RCC 7860 (cell line): ENCODE data around the gene C1orf198.

Source experiments
- DNase-seq: peaks from one replicate; pipeline ENCODE4 v3.0.0-alpha.2; 2015; ENCODE audit warnings: low spot score
- FAIRE-seq: peaks from 2 replicates; lab custom pipeline; 2012; peaks lifted over from hg19 to GRCh38; lab: Jason Lieb, UNC

Gene C1orf198

DNA sequence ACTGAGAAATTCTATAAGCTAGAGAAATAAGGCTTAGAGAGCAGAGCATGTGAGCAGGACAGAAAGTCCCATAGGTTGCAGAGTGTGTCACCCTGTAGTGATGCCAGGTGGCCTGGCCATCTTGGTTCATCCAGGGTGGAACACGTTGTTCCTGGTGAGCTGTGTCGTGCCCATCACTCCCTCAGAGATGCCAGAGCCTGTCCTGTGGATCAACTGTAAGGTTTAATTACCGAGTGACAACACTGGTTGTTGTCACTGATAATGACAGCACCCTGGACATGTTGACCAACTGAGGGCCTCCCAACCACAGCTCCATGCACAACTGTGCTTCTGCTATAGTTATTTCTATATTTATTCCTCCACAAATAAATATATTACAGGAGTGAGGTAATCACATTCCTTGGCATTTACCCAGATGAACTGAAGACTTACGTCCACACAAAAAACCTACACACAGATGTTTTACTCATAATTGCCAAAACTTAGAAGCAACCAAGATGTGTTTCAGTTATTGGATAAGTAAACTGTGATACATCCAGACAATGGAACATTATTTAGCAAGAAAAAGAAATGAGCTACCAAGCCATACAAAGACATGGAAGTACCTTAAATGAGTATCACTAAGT, 6.2 kb downstream of the C1orf198 start:
- FAIRE-seq (no peak), DNase-seq (no peak)

GRCh38 chr1:230861489-230861888, 6.8 kb downstream of the C1orf198 start:
- FAIRE-seq, result no peak

DNA sequence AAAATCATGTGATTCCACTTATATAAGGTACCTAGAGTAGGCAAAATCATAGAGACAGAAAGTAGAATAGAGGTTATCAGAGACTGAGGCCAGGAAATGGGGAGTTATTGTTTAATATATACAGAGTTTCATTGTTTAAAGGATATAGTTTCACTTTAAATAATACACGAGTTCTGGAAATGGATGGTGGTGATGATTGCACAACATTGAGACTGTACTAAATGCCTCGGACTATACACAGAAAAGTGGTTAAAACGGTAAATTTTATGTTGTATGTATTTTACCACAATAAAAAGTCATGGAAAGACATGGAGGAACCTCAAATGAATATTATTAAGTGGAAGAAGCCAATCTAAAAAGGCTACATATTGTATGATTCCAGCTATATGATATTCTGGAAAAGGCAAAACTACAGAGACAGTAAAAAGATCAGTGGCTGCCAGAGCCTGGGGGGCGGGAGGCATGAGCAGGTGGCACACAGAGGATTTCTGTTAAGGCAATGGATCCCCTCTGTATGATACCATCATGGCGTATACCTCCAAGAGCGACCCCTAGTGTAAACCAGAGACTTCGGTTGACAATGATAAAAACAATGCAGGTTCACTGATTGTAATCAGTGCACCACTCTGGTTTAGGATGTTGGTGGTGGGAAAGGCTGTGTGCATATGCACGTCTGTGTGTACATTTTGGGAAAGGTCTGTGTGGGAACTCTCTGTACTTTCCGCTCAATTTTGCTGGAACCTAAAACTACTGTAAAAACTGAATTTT, 7.5 kb downstream of the C1orf198 start:
- FAIRE-seq (no peak), DNase-seq (no peak)

More at GRCh38 chr1:230861489-230861888, 6.8 kb downstream of the C1orf198 start:
- no peak for DNase-seq

DNA sequence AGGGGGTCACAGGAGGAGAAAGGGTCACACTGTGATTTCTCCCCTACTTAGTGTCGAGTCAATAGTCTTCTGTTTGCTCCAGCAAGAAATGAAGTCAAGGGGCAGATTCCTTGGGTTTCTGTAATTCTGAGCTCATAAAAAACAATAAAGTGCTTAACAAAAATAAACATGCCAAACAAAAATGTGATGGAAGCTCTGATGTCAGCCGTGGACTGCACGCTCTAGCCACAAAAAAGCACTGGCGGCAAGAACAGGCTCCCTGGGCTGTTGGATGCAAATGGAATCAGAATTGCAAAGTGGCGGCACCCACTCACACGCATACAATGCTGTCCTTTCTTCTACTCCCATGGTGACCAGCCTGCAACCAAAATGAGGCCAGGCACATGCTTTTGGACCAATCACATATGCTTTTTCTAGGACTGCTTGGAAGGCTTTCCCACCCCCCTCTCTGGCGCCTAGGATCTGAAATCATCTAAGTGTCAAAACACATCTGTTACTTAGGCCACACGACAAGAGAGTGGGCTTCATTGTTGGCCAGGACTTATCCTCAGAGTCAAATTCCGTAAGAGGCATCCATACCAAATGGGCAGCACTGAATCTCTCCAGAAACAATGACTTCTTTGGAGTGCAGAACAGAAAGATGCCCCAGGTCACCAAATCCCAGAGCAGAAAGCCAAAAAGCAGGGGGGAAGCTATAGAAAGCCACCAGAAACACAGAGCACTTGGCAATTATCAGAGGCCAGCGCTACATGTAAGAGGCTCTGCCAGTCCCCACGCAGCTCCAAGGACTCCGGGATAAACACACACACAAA, 9.2 kb downstream of the C1orf198 start:
- DNase-seq, result no peak
- FAIRE-seq, result no peak

GRCh38 chr1:230858236-230858820, 10.0 kb downstream of the C1orf198 start:
- FAIRE-seq (no peak), DNase-seq (no peak)

DNA sequence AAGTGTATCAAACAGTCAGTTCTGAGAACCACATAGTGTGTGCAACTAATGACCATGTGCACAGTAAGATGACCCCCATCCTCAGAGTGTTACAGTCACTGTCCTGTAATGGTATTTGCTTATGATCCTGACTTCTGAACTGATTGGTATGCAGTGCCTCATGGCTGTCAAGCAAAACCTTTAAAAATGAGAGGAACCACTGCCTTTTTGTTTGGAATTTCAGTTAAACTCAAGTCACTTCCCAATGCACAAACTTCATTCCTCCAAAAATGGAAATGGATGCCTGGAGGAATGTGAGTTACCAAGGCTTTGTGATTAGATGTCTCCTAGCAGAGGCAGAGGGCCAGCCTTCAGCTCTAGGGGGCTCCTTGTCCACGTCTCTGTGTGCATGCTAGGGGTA, 10.5 kb downstream of the C1orf198 start:
- DNase-seq (no peak), FAIRE-seq (no peak)

DNA sequence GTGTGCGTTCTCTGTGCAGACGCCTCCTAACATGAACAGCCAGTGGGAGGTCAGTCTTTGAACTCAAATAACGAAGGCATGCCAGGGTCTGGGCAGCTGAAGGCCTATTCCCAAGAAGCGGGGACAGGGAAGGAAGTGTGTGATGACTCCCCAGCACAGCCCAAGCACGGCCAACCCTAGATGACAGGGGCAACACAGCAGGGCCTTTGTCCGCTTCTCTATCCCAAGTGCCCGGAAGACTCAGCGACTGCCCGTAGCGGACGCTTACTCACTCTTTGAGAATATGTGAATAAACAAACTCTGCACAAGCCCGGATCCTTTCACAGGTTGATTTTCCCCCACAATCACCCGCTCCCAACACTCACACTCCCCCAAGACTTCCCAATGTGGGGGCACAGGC, 11.2 kb downstream of the C1orf198 start:
- no peak for DNase-seq
- FAIRE-seq, result no peak

DNA sequence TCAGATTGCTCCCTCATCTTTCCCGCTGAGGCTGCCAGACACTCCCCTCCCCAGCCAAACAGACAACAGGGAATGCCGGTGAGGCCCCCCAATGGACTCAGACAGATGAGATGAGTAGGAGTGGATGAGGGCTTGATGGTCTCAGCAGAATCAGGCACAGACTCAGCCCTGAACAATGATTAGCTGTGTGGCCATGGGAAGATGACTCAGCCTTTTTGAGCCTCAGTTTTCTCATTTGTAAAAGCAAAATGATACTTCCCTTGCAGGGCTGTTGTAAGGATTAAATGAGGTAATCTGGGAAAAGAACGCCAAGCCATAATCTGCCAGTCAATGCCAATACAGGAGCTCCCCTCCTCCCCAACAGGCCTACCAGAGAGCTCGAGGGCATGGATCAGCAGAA, 12.4 kb downstream of the C1orf198 start:
- peak; percentile 59 for FAIRE-seq
- DNase-seq, result peak; percentile 22

DNA sequence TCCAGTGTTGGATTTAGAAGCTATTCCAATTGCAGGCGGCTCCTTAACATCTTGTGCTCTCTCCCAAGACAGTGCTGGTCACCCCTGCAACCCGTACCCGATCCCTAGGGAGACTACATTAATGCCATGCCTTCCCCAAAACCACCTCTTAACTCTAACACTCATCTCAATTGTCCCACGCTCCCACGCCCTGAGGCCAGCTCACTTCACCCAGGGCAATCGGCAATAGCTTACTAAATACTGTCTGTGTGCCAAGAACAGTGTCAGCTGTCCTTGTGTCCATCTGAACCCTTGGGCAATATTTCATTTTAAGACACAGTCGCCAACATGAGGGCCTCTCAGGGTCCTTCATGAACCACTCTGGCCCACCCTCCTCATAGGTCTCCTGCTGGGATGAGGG, 13.9 kb downstream of the C1orf198 start:
- FAIRE-seq (no peak), DNase-seq (no peak)

- FAIRE-seq (no peak), DNase-seq (no peak)
Observed at GRCh38 chr1:230853731-230854130, 14.6 kb downstream of the C1orf198 start.

GRCh38 chr1:230852959-230853358, 15.4 kb downstream of the C1orf198 start:
- FAIRE-seq, result no peak
- no peak for DNase-seq

DNA sequence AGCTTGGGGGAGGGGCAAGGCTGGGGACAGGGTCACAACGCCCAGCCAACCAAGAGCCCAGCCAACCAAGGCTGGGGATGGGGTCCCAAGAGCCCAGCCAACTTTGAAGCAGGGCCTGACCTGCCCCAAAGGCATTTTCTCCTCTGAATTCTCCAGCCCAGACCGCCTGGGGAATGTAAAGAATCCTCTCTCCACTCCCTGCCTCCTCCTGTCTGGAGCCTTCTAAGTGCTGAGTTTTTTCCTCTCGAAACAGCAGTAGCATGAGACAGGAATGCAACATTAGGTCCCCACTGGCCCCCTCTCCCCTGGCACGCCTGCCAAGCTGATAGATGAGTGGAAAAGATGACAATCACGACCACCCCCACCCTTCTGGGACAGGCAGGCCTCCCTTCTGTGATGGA, 17.0 kb downstream of the C1orf198 start:
- FAIRE-seq, result no peak
- no peak for DNase-seq

DNA sequence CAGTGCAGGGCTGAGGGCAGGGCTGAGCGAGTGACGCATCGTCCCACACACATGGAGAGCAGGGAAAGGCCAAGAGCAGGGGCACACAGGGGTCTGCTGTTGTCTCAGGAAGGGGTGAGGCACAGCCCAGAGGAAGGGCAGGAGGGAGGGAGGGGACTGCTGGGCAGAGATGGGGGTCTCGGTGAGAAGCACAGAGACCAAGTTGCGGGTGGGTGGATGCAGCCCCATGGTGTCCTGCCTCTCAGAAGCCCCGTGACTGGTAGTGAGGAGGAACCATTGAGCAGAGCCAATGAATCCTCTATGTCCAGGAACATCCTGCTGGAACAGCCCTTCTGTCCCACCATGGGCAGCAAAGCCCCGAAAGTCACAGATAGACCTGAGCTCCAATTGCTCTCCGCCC, 17.8 kb downstream of the C1orf198 start:
- DNase-seq (no peak), FAIRE-seq (no peak)

DNA sequence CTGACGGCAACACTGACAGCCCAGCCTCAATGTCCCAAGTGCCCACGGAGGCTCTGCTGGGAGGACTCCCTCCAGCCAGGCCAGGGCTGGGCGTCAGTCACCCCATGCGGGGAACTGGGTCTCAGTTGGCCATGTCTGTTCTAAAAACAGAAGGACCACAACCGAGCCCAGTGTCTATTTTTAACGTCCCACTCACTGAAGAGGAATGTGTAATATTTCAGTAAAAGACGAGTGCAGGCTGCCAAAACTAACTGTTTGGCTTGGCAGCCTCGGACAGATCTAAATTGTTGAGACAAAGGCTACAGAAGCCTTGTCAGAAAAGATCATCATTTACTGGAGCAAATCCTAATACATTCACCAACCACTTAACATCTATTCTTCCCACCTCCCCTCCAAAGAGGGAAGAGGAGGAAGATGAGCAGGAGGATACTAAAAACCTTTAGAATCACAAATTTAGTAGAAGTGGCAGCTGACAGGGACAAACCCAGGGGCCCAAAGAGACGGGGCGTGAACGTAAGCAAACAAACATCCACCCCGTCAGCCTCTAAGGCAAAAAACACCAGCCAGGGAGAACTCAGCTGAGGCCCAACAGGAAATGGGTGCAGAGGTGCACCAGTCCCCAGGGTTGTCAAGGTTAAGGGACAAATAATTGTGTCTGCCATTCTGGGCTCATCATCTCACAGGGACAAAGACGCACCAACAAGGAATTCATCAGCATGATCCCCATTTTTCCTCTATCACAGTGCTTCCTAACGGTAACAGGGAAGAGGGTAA, 18.7 kb downstream of the C1orf198 start:
- peak; percentile 75 for FAIRE-seq

GRCh38 chr1:230848235-230848634, 20.1 kb downstream of the C1orf198 start:
- no peak for DNase-seq

More for the DNA sequence above, 18.7 kb downstream of the C1orf198 start:
- DNase-seq, result peak; percentile 69

GRCh38 chr1:230845184-230845583, 23.1 kb downstream of the C1orf198 start:
- FAIRE-seq (peak; percentile 75), DNase-seq (peak; percentile 69)

More at GRCh38 chr1:230848235-230848634, 20.1 kb downstream of the C1orf198 start:
- FAIRE-seq, result no peak

DNA sequence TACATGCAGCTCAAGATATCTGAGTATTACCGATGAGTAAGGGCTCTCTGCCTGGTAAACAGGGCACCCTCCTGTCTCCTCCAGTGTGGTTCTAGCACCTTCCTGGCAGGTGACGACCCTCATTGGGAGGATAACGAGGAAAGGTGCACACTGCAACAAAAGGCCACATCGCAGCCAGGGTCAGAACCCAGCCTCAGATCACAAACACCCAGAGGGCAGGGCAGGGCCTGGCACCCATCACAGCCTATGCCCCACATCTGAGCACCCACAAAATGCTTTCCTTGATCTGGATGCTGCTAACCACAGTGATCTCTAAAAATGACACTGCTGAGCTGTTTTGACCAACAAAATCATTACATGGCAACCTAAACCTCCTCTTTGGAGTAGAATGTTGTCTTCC, 23.8 kb downstream of the C1orf198 start:
- FAIRE-seq (no peak), DNase-seq (no peak)

GRCh38 chr1:230843503-230844309, 24.6 kb downstream of the C1orf198 start:
- FAIRE-seq (no peak), DNase-seq (no peak)

GRCh38 chr1:230842801-230843200, 25.5 kb downstream of the C1orf198 start:
- DNase-seq (no peak), FAIRE-seq (no peak)

DNA sequence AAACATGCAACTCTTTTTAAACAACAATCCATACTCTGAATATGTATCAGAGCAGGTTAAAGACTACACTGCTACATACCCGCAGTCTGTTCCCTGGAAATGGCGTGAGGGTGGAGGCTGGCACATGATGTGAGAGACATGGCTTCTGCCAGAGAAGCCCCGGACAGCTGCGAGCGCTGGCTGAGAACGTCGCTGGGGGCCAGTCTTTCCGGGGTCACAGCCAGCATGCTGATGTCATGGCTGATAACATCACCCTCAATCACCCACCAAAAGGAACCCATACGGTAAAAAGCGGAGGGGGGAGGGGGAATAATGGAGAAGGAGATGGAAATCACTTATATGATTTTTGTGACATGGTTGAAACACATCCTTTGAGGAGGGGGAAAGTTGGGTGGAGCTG, 29.1 kb downstream of the C1orf198 start:
- DNase-seq (no peak), FAIRE-seq (no peak)
